GM19452 (cell line): Measurements from ENCODE around the gene GLI3.
"Not testable (repeated sequence)": the region's sequence is repeated elsewhere in the genome, so short reads cannot be mapped to it uniquely, and the experiment has no call there.

Source experiments
- ATAC-seq: cut with Tn5 transposase; IDR thresholded peaks from one replicate; pipeline ENCODE4 v1.9.1; 2021; ENCODE audit not compliant: unreplicated experiment

GLI3 gene

GRCh38 chr7:42213093-42213492 is 23.9 kb downstream of the GLI3 start:
- no peak for ATAC-seq

GRCh38 chr7:42212541-42213090 is 24.4 kb downstream of the GLI3 start:
- no peak for ATAC-seq

- ATAC-seq: no peak
Observed at GRCh38 chr7:42211938-42212337, 25.1 kb downstream of the GLI3 start.

- no peak for ATAC-seq
Observed at GRCh38 chr7:42210779-42211178, 26.2 kb downstream of the GLI3 start.

- ATAC-seq: no peak
Observed at GRCh38 chr7:42210333-42210732, 26.7 kb downstream of the GLI3 start.

- ATAC-seq: not testable (repeated sequence)
Observed at GRCh38 chr7:42209085-42209484, 27.9 kb downstream of the GLI3 start.

- no peak for ATAC-seq
Observed at GRCh38 chr7:42208572-42208971, 28.4 kb downstream of the GLI3 start.

- no peak for ATAC-seq
Observed at GRCh38 chr7:42207420-42207819, 29.6 kb downstream of the GLI3 start.

GRCh38 chr7:42203336-42203735 is 33.7 kb downstream of the GLI3 start:
- no peak for ATAC-seq

- ATAC-seq: no peak
Observed at GRCh38 chr7:42202601-42203000, 34.4 kb downstream of the GLI3 start.

- ATAC-seq: no peak
Observed at GRCh38 chr7:42198974-42199668, 37.9 kb downstream of the GLI3 start.

- no peak for ATAC-seq
Observed at GRCh38 chr7:42198296-42198695, 38.7 kb downstream of the GLI3 start.

GRCh38 chr7:42197451-42197850 is 39.6 kb downstream of the GLI3 start:
- ATAC-seq: no peak

- ATAC-seq: no peak
Observed at GRCh38 chr7:42194238-42194637, 42.8 kb downstream of the GLI3 start.

GRCh38 chr7:42193471-42194129 is 43.4 kb downstream of the GLI3 start:
- no peak for ATAC-seq

- ATAC-seq: no peak
Observed at GRCh38 chr7:42192851-42193461, 44.1 kb downstream of the GLI3 start.

GRCh38 chr7:42192066-42192465 is 44.9 kb downstream of the GLI3 start:
- no peak for ATAC-seq

GRCh38 chr7:42189535-42189934 is 47.5 kb downstream of the GLI3 start:
- ATAC-seq: no peak

- ATAC-seq: no peak
Observed at GRCh38 chr7:42186151-42186550, 50.9 kb downstream of the GLI3 start.

- ATAC-seq: no peak
Observed at GRCh38 chr7:42185726-42186125, 51.3 kb downstream of the GLI3 start.

GRCh38 chr7:42183547-42183946 is 53.5 kb downstream of the GLI3 start:
- ATAC-seq: no peak

GRCh38 chr7:42181566-42181965 is 55.4 kb downstream of the GLI3 start:
- no peak for ATAC-seq
